GM18951 (cell line): Measurements from ENCODE around the gene LBH.

ENCODE experiments used
- POLR2A ChIP-seq: IDR thresholded peaks from 4 replicates; pipeline ENCODE4 v1.6.1; 2011; ENCODE audit warnings: mild to moderate bottlenecking; ENCODE audit not compliant: insufficient read length, insufficient read depth; ENCODE audit errors: extremely low read depth
- in situ Hi-C: fragments of 300-500 bp; cut with MboI; formaldehyde crosslinking; loops from one replicate; pipeline ENCODE4 v1.12.0; 2022; ENCODE audit warnings: low sequenced_read_pairs, mixed read lengths, inconsistent platforms; ENCODE audit not compliant: unreplicated experiment

Gene LBH

GRCh38 chr2:30287857-30288513, 56.7 kb downstream of the LBH start:
- in situ Hi-C loops, result no loop called here

GRCh38 chr2:30288561-30288960, 57.2 kb downstream of the LBH start:
- in situ Hi-C loops, result no loop called here
- TF ChIP-seq POLR2A, result no peak

More at GRCh38 chr2:30287857-30288513, 56.7 kb downstream of the LBH start:
- TF ChIP-seq POLR2A, result no peak

GRCh38 chr2:30293303-30293921, 62.1 kb downstream of the LBH start:
- no peak for TF ChIP-seq POLR2A
- in situ Hi-C loops, result no loop called here

- no peak for TF ChIP-seq POLR2A
- in situ Hi-C loops, result no loop called here
These were observed 62.8 kb downstream of the LBH start for GRCh38 chr2:30294133-30294532.

GRCh38 chr2:30296496-30296895, 65.2 kb downstream of the LBH start:
- TF ChIP-seq POLR2A, result no peak

GRCh38 chr2:30298302-30298701, 67.0 kb downstream of the LBH start:
- in situ Hi-C loops, result no loop called here
- TF ChIP-seq POLR2A, result no peak

More at GRCh38 chr2:30296496-30296895, 65.2 kb downstream of the LBH start:
- in situ Hi-C loops, result no loop called here

- in situ Hi-C loops, result no loop called here
- no peak for TF ChIP-seq POLR2A
These were observed 68.8 kb downstream of the LBH start for GRCh38 chr2:30300122-30300455.

GRCh38 chr2:30300456-30301221, 69.3 kb downstream of the LBH start:
- in situ Hi-C loops, result no loop called here
- no peak for TF ChIP-seq POLR2A

GRCh38 chr2:30301551-30301950, 70.2 kb downstream of the LBH start:
- in situ Hi-C loops, result no loop called here

GRCh38 chr2:30302566-30302965, 71.2 kb downstream of the LBH start:
- no peak for TF ChIP-seq POLR2A
- in situ Hi-C loops, result no loop called here

More at GRCh38 chr2:30301551-30301950, 70.2 kb downstream of the LBH start:
- TF ChIP-seq POLR2A, result no peak

GRCh38 chr2:30303095-30303494, 71.8 kb downstream of the LBH start:
- TF ChIP-seq POLR2A, result no peak
- in situ Hi-C loops, result no loop called here

GRCh38 chr2:30305235-30305634, 73.9 kb downstream of the LBH start:
- in situ Hi-C loops, result no loop called here
- no peak for TF ChIP-seq POLR2A

GRCh38 chr2:30306522-30306921, 75.2 kb downstream of the LBH start:
- in situ Hi-C loops, result no loop called here

GRCh38 chr2:30308280-30308679, 76.9 kb downstream of the LBH start:
- no peak for TF ChIP-seq POLR2A
- in situ Hi-C loops, result no loop called here

More at GRCh38 chr2:30306522-30306921, 75.2 kb downstream of the LBH start:
- TF ChIP-seq POLR2A, result no peak
